Dendritic cell treated with granulocyte-macrophage colony-stimulating factor and Interleukin-4, amounts not matched to agents 40 ng/mL and 50 ng/mL, for 4 days (primary cell): Measurements from ENCODE around the gene KLRG1.

Source experiments
- H3K27ac Mint-ChIP-seq: one replicate; pipeline ENCODE4 v1.8.0; 2022; ENCODE audit warnings: mild to moderate bottlenecking, mixed read lengths
- H3K27me3 Mint-ChIP-seq: one replicate; pipeline ENCODE4 v1.8.0; 2022; ENCODE audit warnings: mild to moderate bottlenecking, mixed read lengths
- H3K36me3 Mint-ChIP-seq: one replicate; pipeline ENCODE4 v1.8.0; 2022; ENCODE audit warnings: low read depth, mixed read lengths
- H3K4me1 Mint-ChIP-seq: one replicate; pipeline ENCODE4 v1.8.0; 2022; ENCODE audit warnings: low read depth, mixed read lengths
- H3K4me3 Mint-ChIP-seq: one replicate; pipeline ENCODE4 v1.8.0; 2022; ENCODE audit warnings: mild to moderate bottlenecking, moderate library complexity, mixed read lengths
- H3K9me3 Mint-ChIP-seq: one replicate; pipeline ENCODE4 v1.8.0; 2022; ENCODE audit warnings: mixed read lengths
- intact Hi-C: fragments of 100-400 bp; cut with micrococcal nuclease; formaldehyde crosslinking; loops from one replicate; pipeline ENCODE4 v1.15.0; 2022

The KLRG1 gene

DNA sequence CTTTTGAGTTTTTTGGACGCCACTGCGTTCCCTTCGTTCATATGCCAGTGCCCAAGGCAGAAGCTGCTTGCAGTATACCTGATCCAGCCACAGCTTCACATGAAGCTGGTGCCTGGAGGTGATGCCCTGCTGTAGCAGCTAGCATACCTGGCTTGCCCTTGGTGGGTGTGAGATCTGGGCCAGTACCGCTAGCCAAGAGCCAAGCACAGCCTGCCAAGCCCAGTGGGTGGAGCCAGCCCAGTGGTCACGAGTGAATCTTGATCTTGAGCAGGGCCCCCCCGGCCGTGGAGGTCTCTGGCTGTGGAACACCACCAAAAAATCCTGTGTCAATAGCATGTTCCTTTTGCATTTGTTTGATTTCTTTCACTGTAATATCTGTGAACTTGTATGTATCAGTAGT is 32.6 kb upstream of the KLRG1 start:
- Mint-ChIP-seq H3K4me1 (peaks cover 11% of the 10 kb centered on the region), H3K27ac (no peak overlapping the region)
- intact Hi-C loops: no loop called here

DNA sequence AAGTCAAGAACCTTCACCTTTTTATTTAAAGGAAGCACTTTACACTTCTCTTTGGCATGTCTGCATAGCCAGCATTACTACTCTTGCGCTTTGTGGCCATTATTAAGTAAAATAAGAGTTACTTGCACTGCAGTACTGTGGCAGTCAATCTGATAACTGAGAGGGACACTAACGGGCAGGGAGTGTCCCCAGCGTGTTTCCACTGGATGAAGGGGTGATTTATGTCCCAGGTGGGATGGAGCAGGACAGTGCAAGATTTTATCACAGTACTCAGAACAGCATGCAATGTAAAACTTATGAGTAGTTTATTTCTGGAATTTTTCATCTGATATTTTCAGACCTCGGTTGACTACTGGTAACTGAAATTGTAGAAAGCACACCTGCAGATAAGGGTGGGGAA is 31.8 kb upstream of the KLRG1 start:
- intact Hi-C loops: no loop called here

More for the DNA sequence above, 32.6 kb upstream of the KLRG1 start:
- Mint-ChIP-seq H3K9me3 (peaks cover 11% of the 10 kb centered on the region), H3K27me3 (no peaks in the 10 kb centered on the region), H3K36me3 (peaks cover 19% of the 10 kb centered on the region), H3K4me3 (no peak overlapping the region)

DNA sequence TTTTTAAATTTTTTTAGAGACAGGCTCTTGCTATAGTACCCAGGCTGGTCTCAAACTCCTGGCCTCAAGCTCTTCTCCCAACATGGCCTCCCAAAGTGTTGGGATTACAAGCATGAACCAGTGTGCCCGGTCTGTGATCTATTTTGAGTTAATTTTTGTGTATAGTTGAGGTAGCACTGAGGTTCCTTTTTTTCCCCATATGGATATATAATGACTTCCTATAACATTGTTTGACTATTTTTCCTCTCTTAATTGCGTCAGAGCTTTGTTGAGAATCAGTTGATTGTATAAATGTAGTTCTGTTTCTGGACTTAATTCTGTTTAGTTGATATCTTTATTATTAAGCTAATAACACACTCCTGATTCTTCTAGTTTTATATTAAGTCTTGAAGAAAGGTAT is 31.3 kb upstream of the KLRG1 start:
- Mint-ChIP-seq H3K36me3 (peaks cover 16% of the 10 kb centered on the region), H3K4me1 (peaks cover 10% of the 10 kb centered on the region), H3K27ac (no peak overlapping the region), H3K4me3 (no peak overlapping the region), H3K27me3 (no peaks in the 10 kb centered on the region), H3K9me3 (peaks cover 5% of the 10 kb centered on the region)
- intact Hi-C loops: no loop called here

More for the DNA sequence above, 31.8 kb upstream of the KLRG1 start:
- H3K9me3 Mint-ChIP-seq: peaks cover 10% of the 10 kb centered on the region
- no peak overlapping the region for H3K4me3 Mint-ChIP-seq
- peaks cover 20% of the 10 kb centered on the region for H3K36me3 Mint-ChIP-seq
- H3K27ac Mint-ChIP-seq: no peak overlapping the region
- H3K4me1 Mint-ChIP-seq: peaks cover 10% of the 10 kb centered on the region
- H3K27me3 Mint-ChIP-seq: no peaks in the 10 kb centered on the region

DNA sequence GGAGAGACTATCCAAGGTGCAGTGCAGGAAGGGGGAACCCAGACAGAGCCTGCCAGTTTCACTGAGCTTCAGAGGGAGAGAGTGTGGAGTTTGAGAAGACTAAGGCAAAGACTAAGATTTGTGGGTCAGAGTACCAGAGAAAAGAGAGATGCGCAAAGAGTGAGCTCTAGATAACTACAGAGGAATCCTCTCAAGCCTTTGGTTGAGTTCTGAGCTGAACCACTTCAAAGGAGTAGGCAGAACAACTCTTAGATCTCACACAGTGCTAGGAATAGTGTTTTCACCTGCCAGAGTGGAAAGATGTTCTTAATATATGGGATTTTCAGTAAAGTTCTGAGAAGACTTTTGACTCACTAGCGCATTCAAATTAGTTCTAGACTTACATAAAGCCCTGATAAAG is 29.2 kb upstream of the KLRG1 start:
- no peak overlapping the region for H3K4me3 Mint-ChIP-seq
- H3K36me3 Mint-ChIP-seq: peaks cover 6% of the 10 kb centered on the region
- peaks cover 12% of the 10 kb centered on the region for H3K9me3 Mint-ChIP-seq
- H3K27ac Mint-ChIP-seq: no peak overlapping the region
- intact Hi-C loops: no loop called here
- no peaks in the 10 kb centered on the region for H3K27me3 Mint-ChIP-seq
- H3K4me1 Mint-ChIP-seq: peaks cover 10% of the 10 kb centered on the region

DNA sequence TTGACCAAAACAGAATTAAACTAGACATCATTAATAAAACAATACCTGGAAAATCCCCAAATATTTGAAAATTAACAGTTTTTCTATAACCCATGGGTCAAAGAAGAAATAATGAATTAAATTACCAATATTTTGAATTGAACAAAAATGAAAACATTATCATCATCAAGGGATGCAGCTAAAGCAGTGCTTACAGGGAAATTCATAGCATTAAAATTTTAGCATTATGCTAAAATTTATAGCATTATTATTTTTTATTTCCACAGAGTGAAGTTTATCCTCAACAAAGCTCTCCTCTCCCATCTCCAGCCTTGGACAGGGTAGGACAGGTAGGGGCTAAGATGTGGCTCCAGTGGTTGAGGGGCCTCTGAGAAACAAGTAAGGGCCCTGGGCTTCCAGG is 20.6 kb upstream of the KLRG1 start:
- H3K27ac Mint-ChIP-seq: no peak overlapping the region
- no peaks in the 10 kb centered on the region for H3K27me3 Mint-ChIP-seq
- intact Hi-C loops: no loop called here
- H3K36me3 Mint-ChIP-seq: no peaks in the 10 kb centered on the region
- no peaks in the 10 kb centered on the region for H3K4me1 Mint-ChIP-seq
- peaks cover 38% of the 10 kb centered on the region for H3K9me3 Mint-ChIP-seq
- H3K4me3 Mint-ChIP-seq: no peak overlapping the region

DNA sequence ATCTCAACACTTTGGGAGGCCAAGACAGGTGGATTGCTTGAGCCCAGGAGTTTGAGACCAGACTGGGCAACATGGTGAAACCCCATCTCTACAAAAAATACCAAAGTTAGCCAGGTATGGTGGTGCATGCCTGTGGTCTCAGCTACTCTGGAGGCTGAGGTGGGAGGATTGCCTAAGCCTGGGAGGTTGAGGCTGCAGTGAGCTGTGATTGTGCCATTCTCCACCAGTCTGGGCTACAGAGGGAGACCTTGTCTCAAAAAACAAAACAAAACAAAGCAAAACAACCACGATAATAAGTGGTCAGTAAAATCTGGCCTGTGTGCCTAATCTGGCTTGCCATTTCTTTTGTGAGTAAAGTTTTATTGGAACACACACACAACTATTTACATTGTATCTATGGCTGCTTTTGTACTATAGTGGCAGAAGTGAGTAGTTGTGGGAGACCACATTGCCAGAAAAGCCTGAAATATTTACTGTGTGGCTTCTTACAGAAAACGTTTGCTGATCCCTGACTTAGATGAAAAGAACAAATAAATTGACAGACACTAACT is 19.4 kb upstream of the KLRG1 start:
- peaks cover 34% of the 10 kb centered on the region for H3K9me3 Mint-ChIP-seq
- no peak overlapping the region for H3K27ac Mint-ChIP-seq
- no peak overlapping the region for H3K4me3 Mint-ChIP-seq
- intact Hi-C loops: no loop called here
- H3K27me3 Mint-ChIP-seq: no peaks in the 10 kb centered on the region
- no peaks in the 10 kb centered on the region for H3K36me3 Mint-ChIP-seq
- no peaks in the 10 kb centered on the region for H3K4me1 Mint-ChIP-seq

DNA sequence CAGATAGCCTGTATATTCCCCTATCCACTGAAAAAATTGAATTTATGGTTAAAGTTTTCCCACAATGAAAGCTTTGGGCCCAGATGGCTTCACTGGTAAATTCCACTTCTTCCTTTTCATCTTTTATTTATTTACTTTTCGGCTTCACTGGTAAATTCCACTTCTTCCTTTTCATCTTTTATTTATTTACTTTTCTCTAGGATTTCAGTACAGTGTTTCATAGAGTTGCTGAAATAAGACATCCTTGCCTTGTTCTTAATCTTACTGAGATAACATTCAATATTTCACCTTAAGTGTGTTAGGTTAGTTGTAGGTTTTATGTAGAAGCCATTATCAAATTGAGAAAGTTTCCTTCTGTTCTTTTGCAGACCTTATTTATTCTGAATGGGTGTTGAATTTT is 18.9 kb upstream of the KLRG1 start:
- no peak overlapping the region for H3K27ac Mint-ChIP-seq
- no peaks in the 10 kb centered on the region for H3K36me3 Mint-ChIP-seq
- H3K27me3 Mint-ChIP-seq: no peaks in the 10 kb centered on the region
- no peak overlapping the region for H3K4me3 Mint-ChIP-seq
- intact Hi-C loops: no loop called here
- peaks cover 34% of the 10 kb centered on the region for H3K9me3 Mint-ChIP-seq
- no peaks in the 10 kb centered on the region for H3K4me1 Mint-ChIP-seq

DNA sequence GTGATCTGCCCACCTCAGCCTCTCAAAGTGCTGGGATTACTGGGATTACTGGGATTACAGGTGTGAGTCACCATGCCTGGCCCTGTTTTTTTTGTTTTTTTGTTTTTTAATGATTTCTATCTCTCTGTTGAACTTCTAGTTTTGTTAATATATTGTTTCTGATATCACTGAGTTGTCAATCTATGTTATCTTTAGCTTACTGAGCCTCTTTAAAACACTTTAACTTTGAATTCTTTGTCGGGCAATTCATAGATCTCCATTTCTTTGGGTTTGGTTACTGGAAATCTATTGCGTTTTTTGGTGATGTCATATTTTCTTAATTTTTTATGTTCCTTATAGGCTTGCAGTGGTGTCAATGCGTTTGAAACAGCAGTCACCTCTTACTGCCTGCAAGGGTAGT is 9.2 kb upstream of the KLRG1 start:
- no peak overlapping the region for H3K4me3 Mint-ChIP-seq
- intact Hi-C loops: no loop called here
- H3K4me1 Mint-ChIP-seq: peaks cover 3% of the 10 kb centered on the region
- no peaks in the 10 kb centered on the region for H3K36me3 Mint-ChIP-seq
- peaks cover 27% of the 10 kb centered on the region for H3K9me3 Mint-ChIP-seq
- no peaks in the 10 kb centered on the region for H3K27me3 Mint-ChIP-seq
- H3K27ac Mint-ChIP-seq: no peak overlapping the region

DNA sequence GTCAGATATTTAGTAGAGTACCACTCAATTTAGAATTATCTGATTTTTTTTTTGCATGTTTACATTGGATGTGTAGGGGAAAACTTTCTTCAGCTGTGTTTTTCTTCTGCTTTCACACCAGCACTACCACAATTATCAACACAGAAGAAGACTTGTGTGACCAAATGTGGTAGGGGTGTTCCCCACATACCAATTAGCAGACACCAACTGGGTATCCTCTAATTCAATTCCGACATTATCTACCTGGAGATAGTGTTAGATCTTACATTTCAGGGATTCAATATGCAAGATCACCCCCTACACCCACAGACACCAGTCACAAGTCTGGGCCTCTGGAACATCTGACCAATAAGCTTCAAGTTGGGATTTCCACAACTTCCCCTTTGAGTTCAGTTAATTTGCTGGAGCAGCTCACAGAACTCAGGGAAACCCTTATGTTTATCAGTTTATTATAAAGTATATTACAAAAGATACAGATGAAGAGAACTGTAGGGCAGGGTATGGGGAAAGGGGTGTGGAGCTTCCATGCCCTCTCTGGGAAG is 4.1 kb upstream of the KLRG1 start:
- H3K27me3 Mint-ChIP-seq: no peaks in the 10 kb centered on the region
- H3K9me3 Mint-ChIP-seq: peaks cover 6% of the 10 kb centered on the region

DNA sequence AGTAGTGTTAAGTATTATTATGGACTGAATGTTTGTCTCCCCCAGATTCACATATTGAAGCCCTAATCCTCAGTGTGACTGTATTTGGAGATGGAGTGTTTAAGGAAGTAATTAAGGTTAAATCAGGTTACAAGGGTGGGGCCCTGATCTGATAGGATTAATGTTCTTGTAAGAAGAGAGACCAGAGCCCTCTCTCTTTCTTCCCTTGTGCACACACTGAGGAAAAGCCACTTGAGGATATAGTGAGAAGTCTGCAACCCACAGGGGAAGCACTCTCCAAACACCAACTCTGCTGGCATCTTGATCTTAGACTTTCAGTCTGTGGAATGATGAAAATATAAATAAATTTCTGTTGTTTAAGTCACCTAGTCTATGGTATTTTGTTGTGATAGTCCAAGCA is 2.2 kb upstream of the KLRG1 start:
- Mint-ChIP-seq H3K4me3 (no peak overlapping the region), H3K27ac (peak overlapping the region; percentile 68), H3K27me3 (no peaks in the 10 kb centered on the region), H3K36me3 (no peaks in the 10 kb centered on the region), H3K9me3 (no peaks in the 10 kb centered on the region), H3K4me1 (peaks cover 52% of the 10 kb centered on the region)
- intact Hi-C loops: loop anchor here (5.0 kb wide), 1 partner anchor 35 kb away; no protein-coding TSS in a partner anchor

More for the DNA sequence above, 4.1 kb upstream of the KLRG1 start:
- intact Hi-C loops: loop anchor here (5.0 kb wide), 1 partner anchor 33 kb away; no protein-coding TSS in a partner anchor
- Mint-ChIP-seq H3K4me1 (peaks cover 48% of the 10 kb centered on the region), H3K27ac (no peak overlapping the region), H3K36me3 (no peaks in the 10 kb centered on the region), H3K4me3 (no peak overlapping the region)

DNA sequence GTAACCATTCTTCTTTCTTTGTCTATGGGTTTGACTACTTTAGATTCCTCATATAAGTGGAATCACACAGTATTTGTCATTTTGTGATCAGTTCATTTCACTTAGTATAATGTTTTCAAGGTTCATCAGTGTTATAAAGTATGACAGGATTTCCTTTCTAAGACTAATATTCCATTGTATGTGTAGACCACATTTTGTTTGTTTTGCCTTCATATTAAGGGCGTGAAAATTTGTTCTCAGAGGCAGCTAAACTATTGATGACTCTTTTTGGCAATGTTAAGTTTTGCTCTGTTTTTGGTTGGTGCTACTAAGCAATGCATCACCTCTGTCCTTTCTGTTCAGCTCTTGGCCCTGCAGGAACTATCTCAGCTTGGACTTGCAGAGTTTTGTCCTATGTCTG is 1.7 kb upstream of the KLRG1 start:
- intact Hi-C loops: loop anchor here (5.0 kb wide), 1 partner anchor 35 kb away; no protein-coding TSS in a partner anchor
- H3K4me1 Mint-ChIP-seq: peaks cover 56% of the 10 kb centered on the region
- no peaks in the 10 kb centered on the region for H3K9me3 Mint-ChIP-seq
- H3K27me3 Mint-ChIP-seq: no peaks in the 10 kb centered on the region
- no peaks in the 10 kb centered on the region for H3K36me3 Mint-ChIP-seq
- H3K27ac Mint-ChIP-seq: peak overlapping the region; percentile 68
- no peak overlapping the region for H3K4me3 Mint-ChIP-seq

DNA sequence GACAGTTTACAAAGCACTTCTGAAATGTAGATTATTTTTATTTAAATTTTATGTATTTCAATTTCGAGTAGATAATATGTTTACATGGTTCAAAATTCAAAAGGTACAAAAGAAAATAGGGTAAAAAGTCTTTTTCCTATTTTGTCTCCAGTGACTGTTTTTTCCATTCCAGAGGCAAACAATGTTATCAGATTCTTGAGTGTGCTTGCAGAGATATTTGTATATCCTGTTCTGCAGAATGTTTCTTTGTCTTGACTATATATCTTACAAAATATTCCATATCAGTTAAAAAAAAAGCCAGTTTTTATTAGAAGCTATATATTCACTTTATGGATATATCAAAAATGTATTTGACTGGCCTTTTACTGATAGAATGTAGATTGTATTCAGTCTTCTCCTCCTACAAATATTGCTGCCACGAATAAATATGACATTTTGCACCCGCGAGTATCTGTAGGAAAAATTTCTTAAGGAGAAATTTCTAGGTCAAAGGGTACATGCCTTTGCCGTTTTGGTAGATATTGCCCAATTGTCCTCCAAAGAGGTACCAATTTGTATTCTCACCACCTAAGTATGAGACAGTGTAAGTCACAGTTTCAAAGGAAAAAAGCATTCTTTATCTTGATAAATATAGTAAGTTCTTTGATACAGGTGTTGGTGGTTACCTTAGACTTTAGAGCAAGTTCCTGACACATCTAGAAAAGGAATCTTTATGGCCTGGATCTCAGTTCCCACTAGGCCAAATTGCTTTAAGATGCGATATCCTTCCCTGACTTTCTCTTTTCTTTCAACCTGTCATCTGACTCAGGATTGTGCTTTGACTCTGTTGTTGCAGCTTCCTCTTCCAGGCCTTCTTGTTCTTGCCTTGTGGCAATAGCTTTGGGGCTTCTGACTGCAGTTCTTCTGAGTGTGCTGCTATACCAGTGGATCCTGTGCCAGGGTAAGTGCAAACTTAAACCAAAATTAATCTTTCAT is 2.3 kb downstream of the KLRG1 start:
- no peak overlapping the region for H3K4me3 Mint-ChIP-seq
- H3K27ac Mint-ChIP-seq: no peak overlapping the region
- no peaks in the 10 kb centered on the region for H3K9me3 Mint-ChIP-seq
- H3K36me3 Mint-ChIP-seq: no peaks in the 10 kb centered on the region
- intact Hi-C loops: no loop called here
- H3K27me3 Mint-ChIP-seq: no peaks in the 10 kb centered on the region
- peaks cover 54% of the 10 kb centered on the region for H3K4me1 Mint-ChIP-seq

DNA sequence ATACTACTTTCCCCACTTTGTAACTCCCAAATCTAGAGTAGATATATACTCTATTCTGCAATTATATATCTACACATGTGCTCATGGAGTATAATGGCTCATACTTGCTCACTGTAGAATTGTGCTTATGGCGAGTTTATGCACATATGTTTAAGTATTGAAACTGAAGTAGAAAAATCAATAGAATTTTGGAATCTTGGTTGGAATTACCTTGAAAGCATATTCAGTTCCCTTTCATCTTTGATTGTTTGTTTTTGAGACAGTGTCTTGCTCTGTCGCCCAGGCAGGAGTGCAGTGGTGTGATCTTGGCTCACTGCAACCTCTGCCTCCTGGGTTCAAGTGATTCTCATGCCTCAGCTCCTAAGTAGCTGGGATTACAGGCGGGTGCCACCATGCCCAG is 4.5 kb downstream of the KLRG1 start:
- H3K9me3 Mint-ChIP-seq: no peaks in the 10 kb centered on the region
- H3K36me3 Mint-ChIP-seq: no peaks in the 10 kb centered on the region
- peaks cover 42% of the 10 kb centered on the region for H3K4me1 Mint-ChIP-seq
- intact Hi-C loops: no loop called here
- no peaks in the 10 kb centered on the region for H3K27me3 Mint-ChIP-seq
- no peak overlapping the region for H3K4me3 Mint-ChIP-seq
- no peak overlapping the region for H3K27ac Mint-ChIP-seq

DNA sequence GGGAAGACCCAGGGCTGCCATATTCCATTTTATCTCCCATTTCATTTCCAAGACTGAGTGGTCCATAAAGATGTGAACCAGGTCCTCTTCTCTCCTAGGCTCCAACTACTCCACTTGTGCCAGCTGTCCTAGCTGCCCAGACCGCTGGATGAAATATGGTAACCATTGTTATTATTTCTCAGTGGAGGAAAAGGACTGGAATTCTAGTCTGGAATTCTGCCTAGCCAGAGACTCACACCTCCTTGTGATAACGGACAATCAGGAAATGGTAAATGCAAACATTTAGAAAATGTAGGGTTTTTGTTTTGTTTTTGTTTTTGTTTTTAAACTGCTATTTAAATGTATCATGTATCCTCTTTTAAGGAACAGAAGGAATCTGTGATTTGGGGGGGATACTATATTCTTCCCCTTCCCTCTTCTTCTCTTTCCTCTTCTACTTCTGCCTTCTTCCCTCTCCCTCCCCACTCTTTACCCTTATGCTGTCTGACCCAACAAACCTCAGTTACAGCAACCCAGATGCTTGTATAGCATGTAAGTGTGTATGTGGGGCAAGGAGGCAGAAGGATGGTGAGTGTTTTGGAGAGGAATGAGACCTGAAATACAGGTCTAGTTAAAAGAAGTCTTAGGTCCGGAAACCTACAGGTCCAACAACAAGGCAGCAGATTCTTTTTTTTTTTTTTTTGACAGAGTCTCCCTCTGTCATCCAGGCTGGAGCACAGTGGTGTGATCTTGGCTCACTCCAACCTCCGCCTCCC is 5.9 kb downstream of the KLRG1 start:
- intact Hi-C loops: no loop called here
- no peaks in the 10 kb centered on the region for H3K9me3 Mint-ChIP-seq
- no peaks in the 10 kb centered on the region for H3K27me3 Mint-ChIP-seq
- peaks cover 35% of the 10 kb centered on the region for H3K4me1 Mint-ChIP-seq
- H3K4me3 Mint-ChIP-seq: no peak overlapping the region
- peak overlapping the region; percentile 61 for H3K27ac Mint-ChIP-seq
- H3K36me3 Mint-ChIP-seq: no peaks in the 10 kb centered on the region
